GOT3 (cell line): ENCODE results near the gene ZNF407.

Experiments
- DNase-seq: peaks from one replicate; lab custom pipeline; 2025; ENCODE audit warnings: mixed read lengths; lab: John Stamatoyannopoulos, UW

Gene ZNF407

DNA sequence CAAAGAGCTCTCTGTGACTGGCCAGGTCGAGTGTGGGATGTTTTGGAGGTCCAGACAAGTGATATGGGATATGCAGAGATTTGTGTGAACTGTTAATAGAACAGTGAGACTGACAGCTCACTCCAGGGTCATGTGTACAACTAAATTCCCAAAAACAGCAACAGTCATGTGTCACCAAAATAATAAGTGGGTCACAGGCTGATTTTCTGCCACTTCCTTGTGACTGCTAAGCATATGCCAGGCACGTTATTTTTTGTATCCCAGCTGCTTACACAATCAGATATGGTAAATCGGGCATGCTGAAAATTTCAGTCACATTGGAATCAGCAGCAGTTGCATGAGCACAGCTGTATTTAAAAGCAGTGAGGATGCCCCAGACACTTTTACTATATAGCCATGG lies 412.6 kb downstream of the ZNF407 start:
- no peak for DNase-seq

DNA sequence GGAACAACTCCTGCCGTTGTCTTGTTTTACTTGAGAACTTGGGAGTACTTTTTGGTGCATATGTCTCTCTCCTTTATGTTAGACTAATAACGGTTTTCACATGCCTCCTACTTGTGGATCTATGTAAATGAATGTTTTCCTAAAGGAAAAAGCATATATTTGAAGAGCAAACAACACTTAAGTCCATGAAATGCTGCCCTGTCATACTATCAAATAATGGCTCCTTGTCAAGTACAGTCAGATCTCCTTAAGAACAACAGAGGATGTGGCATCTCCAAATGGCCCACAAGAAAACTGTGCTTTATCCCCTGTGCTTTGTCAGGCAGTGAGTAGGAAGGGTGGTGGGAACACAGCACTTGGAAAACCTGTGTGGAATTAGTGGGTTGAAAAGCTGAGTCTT lies 413.0 kb downstream of the ZNF407 start:
- DNase-seq: no peak

DNA sequence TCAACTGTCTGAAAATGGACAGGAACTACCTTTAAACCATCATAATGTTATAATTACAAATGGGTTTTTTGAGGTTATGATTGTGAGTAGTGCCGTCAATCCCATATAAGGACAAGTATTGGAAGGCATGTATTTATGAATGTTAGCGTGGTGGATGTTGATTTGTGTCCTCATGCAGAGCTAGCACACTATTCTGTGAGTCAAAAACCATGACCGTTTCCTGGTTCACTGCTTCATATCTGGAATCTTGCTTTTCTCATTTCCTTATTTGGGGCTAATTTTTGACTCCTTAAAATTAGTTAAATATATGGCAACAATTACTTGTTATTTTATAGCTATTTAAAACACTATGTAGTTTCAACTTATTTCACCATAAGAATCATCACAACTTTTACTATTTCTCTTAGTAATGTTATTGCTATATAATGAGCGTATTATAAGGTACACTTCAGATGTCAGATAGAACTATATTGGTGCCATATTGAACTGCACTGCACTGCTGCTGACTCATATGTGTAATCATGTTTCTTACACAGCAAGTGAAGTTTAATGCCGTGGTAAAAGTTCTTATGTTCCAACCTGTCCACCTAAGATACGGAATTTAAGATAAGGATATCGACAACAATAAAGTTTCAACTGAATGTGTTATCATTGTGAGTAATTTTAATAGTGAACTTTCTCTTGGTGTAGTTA lies 418.5 kb downstream of the ZNF407 start:
- DNase-seq: no peak

DNA sequence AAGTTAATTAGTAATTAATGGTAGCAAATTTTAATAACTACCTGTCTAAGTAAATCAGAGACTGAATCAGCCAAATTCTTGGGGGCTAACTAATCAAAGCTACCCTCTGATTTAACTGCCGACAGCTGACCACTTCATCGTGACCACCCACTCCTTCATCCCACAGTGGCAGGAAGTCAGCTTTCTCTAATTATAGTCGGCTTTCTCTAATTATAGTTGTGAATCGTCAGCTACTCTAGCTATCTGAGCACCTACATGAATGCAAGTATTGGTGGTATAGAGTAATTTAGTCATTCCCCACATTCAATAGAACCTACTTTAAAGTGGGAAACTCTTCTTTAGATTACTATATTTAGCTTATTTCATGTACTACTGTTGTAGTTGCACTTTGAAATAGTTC lies 425.8 kb downstream of the ZNF407 start:
- DNase-seq: no peak

DNA sequence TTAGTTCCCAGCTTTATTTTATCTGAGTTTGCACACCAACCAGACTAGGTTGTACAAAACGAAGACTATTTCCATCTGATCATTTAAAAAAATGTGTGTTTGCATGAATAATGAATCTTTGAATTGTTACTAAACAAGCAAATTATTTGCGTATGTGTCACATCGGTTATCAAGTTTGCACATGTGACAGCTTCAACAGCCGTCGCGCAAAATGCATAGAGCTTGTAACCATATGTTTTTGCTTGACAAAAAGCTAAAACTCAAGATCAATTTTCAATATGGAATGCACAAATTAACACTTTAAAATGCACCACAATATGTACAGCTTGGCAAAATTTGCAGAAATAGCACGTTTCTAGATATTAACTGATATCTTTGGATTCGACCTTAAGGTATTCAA lies 427.2 kb downstream of the ZNF407 start:
- DNase-seq: no peak

DNA sequence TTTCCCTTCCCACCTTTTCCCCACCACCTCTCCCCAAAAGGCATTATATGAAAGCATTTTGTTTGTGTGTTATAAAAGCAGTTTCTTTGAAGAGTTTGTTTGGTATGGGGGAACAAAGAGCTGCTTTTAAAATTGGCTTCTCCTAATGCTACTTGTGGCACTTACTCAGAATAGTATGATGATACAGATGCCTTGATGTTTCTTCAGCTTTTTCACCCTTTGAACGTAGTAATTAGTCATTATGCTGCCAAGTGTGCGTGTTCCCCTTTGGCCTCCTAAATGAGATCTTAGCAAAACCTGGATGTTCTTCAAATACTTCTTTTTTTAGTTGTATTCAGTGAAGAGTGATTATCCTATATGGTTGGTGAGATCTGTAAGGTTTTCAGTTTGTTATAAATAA lies 427.9 kb downstream of the ZNF407 start:
- DNase-seq: no peak

DNA sequence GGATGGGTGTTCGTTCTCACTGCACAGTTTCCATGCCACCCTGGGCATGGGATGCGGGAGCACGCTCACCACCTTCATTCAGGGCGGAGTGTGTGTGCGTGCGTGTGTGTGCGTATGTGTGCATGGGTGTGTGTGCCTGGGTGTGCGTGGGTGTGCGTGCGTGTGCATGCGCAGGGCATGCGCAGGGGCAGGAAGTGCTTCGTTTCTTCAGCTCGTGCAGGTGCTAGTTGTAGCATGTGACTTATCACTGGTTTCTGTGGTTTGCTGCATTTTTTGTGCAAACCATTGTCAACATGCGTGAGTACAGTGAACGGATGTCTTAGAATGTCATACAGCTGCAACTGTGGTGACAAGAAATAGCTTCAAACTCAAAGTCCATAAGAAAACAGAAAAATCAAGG lies 431.8 kb downstream of the ZNF407 start:
- no peak for DNase-seq

DNA sequence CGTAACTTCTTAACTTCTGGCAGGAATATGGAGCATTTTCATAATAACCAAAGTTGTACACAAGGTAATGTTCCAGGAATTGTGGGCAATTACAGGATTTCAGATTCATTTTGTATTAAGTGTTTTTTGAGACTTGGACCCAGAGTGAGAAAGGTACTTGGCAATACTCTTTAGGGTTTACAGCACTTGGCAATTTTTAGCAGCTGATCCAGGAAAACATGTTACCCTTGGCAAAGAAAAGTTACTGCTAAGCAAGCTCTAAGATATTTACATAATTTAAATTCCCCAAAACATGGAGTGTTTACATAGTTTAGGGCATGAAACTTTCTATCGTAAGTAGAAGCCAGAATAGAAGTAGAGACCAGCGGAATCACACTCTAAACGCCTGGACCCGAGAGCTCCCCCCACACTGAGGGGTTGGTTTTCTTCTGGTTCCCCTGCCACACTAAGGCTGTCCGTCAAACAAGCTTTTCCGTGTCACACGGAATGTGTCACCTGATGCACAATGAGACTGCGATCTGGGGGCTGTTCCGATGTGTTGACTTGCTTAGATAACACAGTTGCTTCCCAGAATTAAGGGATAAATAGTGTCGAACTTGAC lies 434.1 kb downstream of the ZNF407 start:
- no peak for DNase-seq

DNA sequence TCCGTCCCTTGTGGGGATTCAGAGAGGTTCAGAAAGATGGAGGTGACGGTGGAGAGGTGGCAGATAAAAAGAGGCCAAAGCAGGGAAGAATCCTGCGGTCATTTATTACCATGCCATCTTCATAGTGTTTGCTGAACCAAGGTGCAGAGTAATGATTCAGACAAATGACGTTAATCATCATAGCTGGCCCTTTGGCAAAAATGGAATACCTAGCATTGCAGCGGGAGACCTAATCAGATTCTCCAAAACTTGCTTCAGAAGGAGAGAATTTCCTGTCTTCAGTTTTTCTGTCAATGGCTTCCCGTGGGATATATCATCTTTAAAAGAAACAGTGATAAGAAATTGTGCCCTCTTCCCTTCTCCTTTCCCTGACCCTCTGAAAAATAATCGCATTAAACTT lies 435.8 kb downstream of the ZNF407 start:
- no peak for DNase-seq

DNA sequence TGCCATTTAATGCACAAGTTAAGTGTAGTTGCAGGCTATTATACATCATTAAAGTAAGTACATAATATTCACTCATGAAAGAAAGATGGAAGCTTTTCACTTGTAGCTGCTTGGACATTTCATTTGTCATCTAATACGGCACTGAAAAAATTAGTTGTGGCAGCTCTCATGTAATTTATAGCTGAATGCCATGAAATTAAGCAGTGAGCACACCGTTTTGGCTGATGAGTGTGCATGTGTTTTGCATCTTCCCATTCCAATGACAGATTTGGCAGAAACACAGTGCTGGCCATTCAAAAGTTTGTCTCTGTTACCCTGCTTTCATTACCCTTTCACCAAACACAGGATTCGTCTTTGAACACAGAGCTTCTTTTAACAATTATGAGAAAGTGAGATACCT lies 437.3 kb downstream of the ZNF407 start:
- DNase-seq: no peak

DNA sequence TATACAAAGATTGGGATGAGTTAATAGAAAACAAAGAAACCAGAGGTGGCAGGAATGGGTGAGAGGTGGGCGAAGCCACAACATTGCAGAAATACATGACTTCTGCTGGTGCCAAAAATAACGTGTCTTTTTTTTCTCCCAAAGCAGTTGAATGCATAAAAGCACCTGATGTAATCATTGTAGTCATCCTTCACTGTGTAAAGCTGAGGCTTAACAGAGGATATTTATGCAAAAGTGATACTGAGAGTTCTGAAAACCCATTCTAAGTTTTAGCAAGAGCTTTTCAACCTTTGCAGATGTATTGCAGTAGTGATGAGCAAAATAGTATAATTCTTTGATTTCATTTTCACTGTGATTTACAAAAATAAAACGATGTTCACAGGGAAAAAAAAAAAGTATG lies 438.3 kb downstream of the ZNF407 start:
- no peak for DNase-seq

DNA sequence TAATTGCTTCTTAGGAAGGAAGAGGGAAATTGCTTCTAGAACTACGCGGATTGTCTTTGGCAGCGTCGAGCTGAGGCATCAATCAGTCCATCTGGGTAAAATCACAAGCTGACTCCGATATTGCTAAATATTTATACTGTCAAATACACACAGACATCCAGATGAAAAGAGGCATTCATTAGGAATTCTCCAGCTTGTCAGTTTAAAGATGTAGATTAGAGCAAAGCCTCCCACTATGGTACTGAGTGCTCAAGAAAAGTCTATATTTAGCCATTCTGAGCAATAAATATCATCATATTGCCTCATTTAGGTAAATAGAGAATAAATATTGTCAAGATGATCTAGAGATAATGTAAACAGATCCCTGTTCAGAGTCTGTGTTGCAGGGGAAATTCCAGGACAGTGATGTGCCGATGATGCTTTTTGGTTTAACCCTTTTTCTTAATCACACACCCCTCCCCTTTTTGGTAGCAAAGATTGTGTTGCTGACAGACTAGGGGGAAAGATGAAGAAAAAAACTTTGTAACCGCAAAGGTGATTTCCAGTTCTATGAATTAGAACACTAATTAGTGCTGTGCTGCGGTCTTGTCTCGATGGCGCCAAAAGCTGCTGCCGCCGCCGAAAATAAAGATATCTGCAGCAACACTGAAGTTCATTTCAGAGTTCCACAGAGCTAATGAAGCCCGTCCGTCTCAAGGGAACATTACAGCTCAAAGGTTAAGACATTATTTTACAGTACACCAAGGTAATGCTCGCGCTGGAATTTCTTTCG lies 439.4 kb downstream of the ZNF407 start:
- DNase-seq: no peak

DNA sequence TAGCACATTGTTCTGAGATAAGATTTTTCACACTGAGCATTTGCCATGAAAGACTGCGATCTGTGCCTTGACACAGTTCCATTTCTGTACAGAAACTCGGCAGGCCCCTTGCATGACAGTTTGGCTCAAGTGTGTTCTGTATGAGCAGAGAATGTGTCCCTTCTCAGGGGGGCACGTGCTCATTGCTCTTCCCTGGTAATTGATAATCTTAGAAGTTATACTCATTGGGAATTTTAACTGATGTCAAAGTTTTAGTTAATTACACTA lies 440.0 kb downstream of the ZNF407 start:
- DNase-seq: no peak

DNA sequence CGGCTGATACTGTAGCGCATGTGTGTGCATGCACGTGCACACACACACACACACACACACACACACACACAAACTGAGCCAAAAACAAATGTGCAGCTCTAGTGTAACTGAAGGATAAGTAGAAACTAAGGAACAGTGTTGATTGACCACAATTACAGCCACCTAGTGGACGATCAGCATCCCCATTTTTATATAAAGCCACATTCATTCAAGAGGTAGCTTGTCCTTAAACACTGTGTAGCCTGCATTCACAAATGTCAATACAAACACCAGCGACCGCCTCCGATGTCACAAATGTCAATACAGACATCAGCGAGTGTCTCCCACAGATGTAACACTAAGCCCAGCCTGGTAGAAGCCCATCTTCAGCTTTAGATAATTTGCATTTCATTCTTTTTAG lies 443.9 kb downstream of the ZNF407 start:
- no peak for DNase-seq

DNA sequence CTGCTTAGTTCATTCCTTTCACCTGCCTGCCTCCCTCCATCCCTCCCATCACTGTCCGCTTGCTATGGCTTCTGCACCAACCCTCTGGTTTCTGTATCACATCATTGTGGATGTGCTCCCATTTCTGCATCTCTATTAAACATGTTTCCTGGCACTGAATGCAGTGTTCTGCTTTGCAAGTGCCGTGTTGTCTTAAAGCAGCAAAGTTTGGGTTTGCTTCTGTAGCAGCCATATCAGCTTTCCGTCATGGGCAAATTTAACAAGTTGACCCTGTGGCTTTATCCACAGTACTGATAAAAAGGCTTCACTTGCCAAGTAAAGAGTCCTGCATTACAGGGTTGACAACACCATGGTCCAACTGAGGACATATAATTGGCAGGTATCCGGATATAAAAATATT lies 445.8 kb downstream of the ZNF407 start:
- no peak for DNase-seq

DNA sequence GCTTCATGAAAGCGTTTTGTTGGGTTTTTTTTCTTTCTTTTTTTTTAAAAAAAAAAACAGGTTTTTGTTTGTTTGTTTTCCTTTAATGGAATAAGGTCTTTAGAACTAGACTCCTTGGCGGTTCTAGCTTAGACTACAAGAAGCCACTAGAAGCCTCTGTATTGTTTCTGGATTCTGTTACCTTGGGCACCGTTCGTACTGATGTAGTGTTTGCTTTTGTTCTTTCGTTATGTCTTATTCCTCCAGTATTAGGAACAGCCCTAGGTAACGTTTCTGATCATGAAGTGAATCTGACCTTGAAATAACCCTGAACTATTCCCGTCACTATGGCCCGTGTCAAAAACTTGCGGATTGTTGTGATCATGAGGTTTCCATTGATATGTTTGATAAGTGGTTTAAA lies 446.6 kb downstream of the ZNF407 start:
- DNase-seq: no peak

DNA sequence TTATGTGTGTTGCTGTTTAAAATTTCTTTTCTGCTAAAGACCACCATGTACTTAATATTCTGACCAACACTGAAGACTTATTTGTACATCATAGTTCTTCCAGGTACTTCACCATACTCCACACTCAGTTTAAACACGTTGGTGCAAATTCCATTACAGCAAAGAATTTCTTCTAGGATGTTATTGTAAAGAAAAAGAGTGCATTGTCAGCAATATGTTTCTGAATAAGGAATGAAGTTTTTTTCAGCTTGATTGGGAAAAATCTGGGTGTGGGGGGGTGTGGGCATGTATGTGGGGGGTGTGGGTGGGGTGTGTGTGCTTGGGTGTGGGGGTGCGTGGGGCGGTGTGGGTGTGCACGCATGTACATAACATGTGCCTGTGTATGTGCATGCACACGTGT lies 447.1 kb downstream of the ZNF407 start:
- DNase-seq: no peak

DNA sequence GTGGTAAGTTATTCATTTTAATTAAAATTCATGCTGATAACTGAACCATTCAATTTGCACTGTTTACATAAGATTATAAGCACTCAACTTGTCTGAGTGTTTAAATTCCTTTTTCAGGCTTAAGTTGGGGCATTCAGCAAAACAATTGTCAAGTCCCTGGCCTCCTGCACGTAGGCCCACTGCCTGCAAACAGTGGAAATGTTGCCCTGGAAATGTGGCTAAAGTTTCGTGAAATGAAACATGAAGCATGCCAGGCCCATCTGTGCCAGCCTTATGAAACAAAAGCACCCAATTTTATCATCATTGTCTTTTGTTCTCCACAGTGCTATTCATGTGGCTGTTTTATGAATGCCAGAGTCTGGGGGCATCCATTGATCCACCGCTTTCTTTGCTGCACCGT lies 447.6 kb downstream of the ZNF407 start:
- DNase-seq: no peak

DNA sequence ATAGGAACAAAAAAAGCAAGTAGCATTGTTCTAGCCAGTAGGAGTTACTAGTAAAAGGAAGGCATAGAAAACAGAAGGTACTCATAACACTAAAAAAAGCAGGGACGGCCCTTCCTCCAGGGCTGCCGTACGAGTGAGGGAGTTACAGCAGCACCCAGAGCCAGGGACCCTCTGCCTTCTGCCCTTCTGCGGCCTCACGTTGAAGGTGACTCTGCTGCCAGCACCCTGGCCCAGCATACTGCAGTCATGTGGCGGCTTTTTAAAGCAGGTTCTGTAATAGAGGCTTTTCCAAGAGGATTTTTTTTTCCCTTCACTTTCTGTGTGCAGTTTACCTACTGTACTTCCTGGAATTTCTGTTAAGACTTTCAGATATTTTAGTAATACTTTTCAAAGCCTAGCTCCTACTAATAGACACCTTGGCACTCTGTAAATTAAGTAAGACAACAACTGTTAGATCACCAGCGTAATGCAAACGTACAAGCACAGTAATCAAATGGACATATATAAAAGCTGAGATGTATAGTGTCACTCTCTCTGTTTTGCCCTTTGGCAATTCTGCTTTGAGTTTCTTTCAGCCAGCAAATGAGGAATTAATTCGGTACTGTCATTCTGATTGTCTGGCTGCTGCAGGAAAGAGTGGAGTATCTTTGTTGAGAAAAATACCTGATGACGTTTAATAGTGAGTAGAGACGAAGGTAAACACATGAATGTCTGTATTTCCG lies 449.7 kb downstream of the ZNF407 start:
- DNase-seq: no peak

DNA sequence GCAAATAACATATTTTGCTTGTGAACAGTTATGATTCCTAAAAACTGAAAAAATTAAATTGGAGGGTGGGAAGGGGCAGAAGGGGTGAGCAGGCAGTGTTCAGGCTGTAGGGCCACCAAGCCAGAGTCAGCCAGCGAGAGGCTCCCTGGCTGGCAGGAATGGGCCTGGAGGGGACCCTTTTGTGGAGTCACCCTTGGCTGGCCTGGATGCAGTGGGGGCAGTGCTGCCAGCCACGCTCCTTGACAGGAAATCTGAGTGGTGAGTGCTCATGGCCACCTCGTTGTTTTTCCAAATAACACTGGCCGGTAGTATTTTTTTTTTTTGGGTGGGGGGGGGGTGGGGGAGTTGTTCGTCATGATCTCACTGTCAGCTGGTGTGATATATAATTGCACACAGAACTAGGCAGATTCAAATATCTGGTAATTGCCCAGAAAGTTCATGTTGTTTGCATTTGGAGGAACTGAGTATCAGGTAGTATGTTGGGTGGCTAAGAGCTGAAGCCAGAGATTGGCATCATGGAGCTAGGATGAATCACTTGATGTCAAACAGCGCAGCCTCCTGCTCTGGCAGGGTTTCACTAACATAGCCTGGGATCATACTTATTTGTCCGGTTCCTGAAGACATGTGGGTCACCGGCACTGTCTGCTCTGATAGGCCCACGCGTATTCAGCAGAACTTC lies 451.2 kb downstream of the ZNF407 start:
- no peak for DNase-seq

DNA sequence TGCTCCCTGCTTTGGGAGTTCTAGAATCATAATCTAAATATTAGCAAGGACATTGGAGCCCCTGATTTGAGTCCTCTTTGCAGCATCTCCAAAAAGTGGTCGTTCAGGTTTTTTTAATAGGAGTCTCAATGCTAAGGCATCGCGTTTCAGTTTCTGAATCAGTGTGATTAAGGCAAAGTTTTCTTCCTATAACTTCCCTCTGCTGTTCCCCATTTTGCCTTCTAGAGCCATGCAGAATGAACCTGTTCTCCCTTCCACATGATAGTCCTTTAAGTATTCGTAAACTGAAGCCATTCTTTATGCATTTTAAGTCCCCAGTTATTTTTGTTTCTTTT lies 451.8 kb downstream of the ZNF407 start:
- no peak for DNase-seq

DNA sequence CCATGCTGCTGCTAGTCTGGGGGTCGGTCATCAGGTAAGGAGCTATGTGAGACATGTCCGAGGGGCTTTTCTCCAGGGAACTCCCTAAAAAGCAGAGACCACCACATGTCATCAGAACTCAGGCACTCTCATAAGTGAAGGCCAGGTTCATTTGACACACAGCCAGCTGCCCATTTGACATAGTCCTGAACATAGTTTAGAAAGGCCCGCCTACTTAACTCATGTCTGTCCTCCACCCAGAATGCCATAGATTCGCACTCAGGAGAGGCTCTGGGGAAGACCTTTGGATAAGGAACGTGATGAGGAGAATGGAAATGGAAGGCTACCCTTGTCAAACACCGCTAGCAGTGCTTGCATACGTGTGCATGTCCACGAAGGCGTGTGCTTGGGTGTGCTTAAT lies 454.1 kb downstream of the ZNF407 start:
- no peak for DNase-seq

DNA sequence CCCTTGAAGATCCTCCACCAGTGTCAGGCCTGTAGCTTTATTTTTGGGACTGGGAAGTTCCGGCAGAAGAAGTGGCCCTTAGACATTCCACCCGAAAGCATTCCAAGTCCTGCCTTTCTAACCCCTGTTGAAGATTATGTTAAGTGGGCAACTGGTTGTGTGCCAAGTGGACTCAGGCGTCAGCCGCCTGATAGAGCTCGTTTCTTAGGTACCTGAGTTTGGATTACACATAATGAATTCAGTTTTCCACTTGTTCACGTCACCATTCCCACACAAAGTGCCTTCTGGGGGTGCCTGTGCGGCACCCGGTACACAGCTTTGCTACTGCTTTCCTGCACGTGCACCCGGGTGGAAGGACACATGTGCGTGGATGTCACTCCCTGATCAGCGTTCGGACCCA lies 454.8 kb downstream of the ZNF407 start:
- no peak for DNase-seq
